ENCODE measurements around the gene DGKH.

GRCh38 chr13:42114912-42115311 is 66.5 kb downstream of the DGKH start:
- TF ChIP-seq POLR2A (IDR thresholded peaks at IDR 0.05), result no peak
- TF ChIP-seq, protein P1, sequence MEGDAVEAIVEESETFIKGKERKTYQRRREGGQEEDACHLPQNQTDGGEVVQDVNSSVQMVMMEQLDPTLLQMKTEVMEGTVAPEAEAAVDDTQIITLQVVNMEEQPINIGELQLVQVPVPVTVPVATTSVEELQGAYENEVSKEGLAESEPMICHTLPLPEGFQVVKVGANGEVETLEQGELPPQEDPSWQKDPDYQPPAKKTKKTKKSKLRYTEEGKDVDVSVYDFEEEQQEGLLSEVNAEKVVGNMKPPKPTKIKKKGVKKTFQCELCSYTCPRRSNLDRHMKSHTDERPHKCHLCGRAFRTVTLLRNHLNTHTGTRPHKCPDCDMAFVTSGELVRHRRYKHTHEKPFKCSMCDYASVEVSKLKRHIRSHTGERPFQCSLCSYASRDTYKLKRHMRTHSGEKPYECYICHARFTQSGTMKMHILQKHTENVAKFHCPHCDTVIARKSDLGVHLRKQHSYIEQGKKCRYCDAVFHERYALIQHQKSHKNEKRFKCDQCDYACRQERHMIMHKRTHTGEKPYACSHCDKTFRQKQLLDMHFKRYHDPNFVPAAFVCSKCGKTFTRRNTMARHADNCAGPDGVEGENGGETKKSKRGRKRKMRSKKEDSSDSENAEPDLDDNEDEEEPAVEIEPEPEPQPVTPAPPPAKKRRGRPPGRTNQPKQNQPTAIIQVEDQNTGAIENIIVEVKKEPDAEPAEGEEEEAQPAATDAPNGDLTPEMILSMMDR (IDR thresholded peaks at IDR 0.05), result no peak

Data from prostate gland (tissue), 2 donors.